Measurements from ENCODE around the gene CALML5. TPM values are rescaled to one million over a fixed set of nuclear protein-coding genes. Genes with fewer than 3 reads are reported as not detected.

The CALML5 gene
- total and polyA plus RNA-seq, 7 donors, result not detected

DNA sequence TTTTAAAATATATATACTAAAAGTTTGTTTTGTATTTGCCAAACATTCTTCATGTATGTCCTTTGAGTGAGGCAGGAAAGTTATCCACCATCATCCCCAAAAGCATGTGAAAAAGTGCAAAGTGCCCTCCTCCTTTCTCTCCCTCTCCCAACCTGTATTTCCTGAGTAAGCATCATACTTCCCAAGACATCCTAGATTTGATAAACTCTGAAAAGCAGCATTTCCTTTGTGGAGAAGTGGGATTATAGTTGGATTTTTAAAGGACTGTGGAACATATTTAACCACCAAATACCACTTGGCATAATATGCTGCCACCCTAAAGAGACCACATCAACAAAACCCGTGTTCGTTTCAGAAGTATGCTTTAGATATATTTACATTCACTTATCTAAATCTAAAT is 50.1 kb downstream of the CALML5 start:
- H3K4me1 ChIP-seq, result peaks cover 0 to 50% (median 34%) of the 10 kb centered on the region in 4 donors
- TF ChIP-seq POLR2A (IDR thresholded peaks at IDR 0.05) (no peak), EP300 (IDR thresholded peaks at IDR 0.05) (no peak), POLR2AphosphoS5 (IDR thresholded peaks at IDR 0.05) (no peak)
- TF ChIP-seq, protein P1, sequence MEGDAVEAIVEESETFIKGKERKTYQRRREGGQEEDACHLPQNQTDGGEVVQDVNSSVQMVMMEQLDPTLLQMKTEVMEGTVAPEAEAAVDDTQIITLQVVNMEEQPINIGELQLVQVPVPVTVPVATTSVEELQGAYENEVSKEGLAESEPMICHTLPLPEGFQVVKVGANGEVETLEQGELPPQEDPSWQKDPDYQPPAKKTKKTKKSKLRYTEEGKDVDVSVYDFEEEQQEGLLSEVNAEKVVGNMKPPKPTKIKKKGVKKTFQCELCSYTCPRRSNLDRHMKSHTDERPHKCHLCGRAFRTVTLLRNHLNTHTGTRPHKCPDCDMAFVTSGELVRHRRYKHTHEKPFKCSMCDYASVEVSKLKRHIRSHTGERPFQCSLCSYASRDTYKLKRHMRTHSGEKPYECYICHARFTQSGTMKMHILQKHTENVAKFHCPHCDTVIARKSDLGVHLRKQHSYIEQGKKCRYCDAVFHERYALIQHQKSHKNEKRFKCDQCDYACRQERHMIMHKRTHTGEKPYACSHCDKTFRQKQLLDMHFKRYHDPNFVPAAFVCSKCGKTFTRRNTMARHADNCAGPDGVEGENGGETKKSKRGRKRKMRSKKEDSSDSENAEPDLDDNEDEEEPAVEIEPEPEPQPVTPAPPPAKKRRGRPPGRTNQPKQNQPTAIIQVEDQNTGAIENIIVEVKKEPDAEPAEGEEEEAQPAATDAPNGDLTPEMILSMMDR (IDR thresholded peaks at IDR 0.05), result no peak
- intact Hi-C loops (cut with DNase I), result loop anchor here (5.0 kb wide), 2 partner anchors 123 to 233 kb away; partner anchors contain the start of gene TASOR2
- H3K27me3 ChIP-seq, result no peaks in the 10 kb centered on the region
- H3K4me3 ChIP-seq, result peak overlapping the region; percentile 53 to 63 (median 60)
- H3K9me3 ChIP-seq, result no peaks in the 10 kb centered on the region
- peaks cover 1 to 20% (median 18%) of the 10 kb centered on the region in 4 donors for H3K36me3 ChIP-seq
- WGBS, 2 donors, result 16 to 38% methylated on average over 2 of the region's 2 CpGs
- H3K27ac ChIP-seq, result peak overlapping the region; percentile 79 to 84 (median 82)
- no peak for DNase-seq

Other genes starting within 250 kb of the CALML5 start
- 1 to 10 TPM in 1 of 4 donors, not detected in 3; 3.9 TPM for gene UCN3, start 134.6 kb downstream of the CALML5 start, total RNA-seq
- gene UCN3, start 134.6 kb downstream of the CALML5 start, polyA plus RNA-seq, result 1 to 10 TPM in 1 of 3 donors, not detected in 2; 3.9 TPM
- not detected for gene TUBAL3, start 94.7 kb downstream of the CALML5 start, total RNA-seq
- 10 to 100 TPM; 15.3 to 52.2 (median 40.8) TPM for gene TUBAL3, start 94.7 kb downstream of the CALML5 start, polyA plus RNA-seq
- 100 to 1,000 TPM; 108 to 209 (median 167) TPM for gene NET1, start 87.0 kb downstream of the CALML5 start, total RNA-seq
- 100 to 1,000 TPM in 2 of 3 donors, 10 to 100 TPM in 1; 75.3 to 333 (median 245) TPM for gene NET1, start 87.0 kb downstream of the CALML5 start, polyA plus RNA-seq
- gene CALML3, start 25.4 kb upstream of the CALML5 start, total RNA-seq, result not detected
- under 1 TPM in 1 of 3 donors, not detected in 2; 0.15 TPM for gene CALML3, start 25.4 kb upstream of the CALML5 start, polyA plus RNA-seq
- gene ASB13, start 167.0 kb upstream of the CALML5 start, total RNA-seq, result 10 to 100 TPM; 13.2 to 23.5 (median 17.1) TPM
- 10 to 100 TPM; 26.5 to 52.0 (median 48.0) TPM for gene ASB13, start 167.0 kb upstream of the CALML5 start, polyA plus RNA-seq
- 10 to 100 TPM; 56.6 to 66.7 (median 58.8) TPM for gene TASOR2, start 185.3 kb upstream of the CALML5 start, total RNA-seq
- gene TASOR2, start 185.3 kb upstream of the CALML5 start, polyA plus RNA-seq, result 10 to 100 TPM in 1 of 3 donors, 1 to 10 TPM in 2; 3.5 to 12.7 (median 4.8) TPM